Activated naive CD4-positive, alpha-beta T cell (primary cell): ENCODE measurements around the gene KLB.
A peak's percentile ranks its signal among the peaks of the same experiment; 100 is the strongest.
"Not testable (repeated sequence)": the region's sequence is repeated elsewhere in the genome, so short reads cannot be mapped to it uniquely, and the experiment has no call there.

Source experiments
- DNase-seq, 4 experiments: peaks; one replicate each; lab custom pipeline; 2025; lab: John Stamatoyannopoulos, UW

Gene KLB

DNA sequence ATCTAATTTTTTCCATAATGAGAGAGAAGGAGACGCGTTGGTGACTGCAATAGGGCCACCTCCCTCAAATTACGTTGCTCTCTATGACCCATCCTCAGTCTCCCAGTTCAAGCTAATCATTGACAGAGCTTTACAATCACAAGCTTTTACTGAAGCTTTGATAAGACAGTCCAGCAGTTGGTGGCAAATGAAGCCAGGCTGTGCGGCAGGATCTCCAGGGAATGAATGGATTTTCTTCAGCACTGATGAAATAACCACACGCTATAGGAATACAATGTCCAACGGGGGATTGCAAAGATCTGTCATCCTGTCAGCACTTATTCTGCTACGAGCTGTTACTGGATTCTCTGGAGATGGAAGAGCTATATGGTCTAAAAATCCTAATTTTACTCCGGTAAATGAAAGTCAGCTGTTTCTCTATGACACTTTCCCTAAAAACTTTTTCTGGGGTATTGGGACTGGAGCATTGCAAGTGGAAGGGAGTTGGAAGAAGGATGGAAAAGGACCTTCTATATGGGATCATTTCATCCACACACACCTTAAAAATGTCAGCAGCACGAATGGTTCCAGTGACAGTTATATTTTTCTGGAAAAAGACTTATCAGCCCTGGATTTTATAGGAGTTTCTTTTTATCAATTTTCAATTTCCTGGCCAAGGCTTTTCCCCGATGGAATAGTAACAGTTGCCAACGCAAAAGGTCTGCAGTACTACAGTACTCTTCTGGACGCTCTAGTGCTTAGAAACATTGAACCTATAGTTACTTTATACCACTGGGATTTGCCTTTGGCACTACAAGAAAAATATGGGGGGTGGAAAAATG lies at the start of gene KLB:
Gene KLB (plus strand): TSS at position 168 of the 821 bp plus-strand sequence. CDS start 20 bp downstream, at position 188.
- DNase-seq: no peak

DNA sequence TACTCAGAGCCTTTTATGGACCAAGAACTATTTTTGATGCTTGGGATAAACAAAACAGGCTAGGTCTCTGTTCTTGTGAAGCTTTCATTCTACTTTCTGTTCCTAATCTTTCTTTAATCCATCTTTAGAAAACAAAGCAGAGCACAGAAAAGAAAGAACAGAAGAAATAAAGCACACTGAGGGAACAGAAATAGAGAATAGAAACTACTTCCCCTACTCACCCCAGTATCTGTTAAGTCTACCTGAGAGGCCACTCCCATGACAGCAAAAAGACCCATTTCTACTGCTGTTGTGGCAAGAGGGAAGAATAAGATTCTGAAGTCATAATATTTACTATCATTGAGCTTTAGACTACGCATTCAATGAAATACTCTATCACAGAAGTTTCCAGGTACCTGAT lies 49.7 kb upstream of the KLB start:
- no peak for DNase-seq

DNA sequence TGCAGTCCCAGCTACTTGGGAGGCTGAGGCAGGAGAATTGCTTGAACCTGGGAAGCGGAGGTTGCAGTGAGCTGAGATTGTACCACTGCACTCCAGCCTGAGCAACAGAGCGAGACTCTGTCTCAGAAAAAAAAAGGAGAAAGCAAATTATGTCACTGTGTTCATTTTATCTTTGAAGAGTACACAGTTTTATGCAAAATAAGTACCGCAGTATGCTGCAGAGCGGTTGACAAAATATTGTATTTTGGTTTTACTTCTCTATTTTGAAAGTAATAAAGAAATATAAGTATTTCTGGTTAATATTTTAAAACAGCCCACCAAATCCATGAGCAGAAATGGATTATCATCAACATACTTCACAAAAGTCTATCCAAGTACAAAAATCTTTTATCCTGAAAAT lies 46.1 kb upstream of the KLB start:
- DNase-seq: not testable (repeated sequence)

DNA sequence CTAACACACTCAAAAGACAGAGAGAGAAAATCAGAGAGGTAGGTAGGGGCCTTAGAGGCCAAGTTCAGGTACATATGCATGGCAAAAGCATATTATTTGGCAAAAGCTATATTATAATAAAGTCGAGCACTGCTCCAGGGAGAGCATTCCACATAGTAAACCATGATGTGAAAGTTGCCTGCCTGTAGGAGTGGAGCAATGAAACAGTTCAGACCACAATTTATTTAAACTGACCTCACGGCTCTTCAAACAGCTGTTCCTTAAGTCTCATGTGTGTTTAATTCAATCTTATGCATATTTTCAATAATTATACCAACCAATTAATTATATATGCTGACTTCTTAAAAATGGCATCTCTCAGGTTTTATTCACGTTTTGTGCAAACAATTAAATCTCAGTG lies 43.9 kb upstream of the KLB start:
- no peak for DNase-seq

DNA sequence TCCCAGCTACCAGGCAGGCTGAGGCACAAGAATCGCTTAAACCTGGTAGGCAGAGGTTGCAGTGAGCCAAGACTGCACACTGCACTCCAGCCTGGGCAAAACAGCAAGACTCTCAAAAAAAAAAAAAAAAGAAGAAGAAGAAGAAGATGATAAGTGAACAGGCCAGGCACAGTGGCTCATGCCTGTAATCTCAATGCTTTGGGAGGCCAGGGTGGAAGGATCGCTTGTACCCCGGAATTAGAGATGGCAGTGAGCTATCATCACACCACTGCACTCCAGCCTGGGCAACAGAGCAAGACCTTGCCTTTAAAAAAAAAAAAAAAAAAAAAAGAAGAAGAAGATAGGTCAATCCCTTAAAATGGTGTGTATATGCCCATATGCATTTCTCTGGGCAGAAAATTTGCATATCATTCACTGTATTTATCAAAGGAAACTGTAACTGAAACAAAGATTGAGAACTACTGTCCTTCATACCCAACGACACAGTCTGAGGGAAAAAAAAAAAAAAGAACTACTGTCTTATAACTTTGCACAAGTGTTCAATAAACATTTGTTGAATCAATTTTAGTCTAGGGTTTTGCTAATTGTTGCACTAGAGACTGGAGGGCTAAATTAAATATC lies 42.8 kb upstream of the KLB start:
- no peak for DNase-seq

DNA sequence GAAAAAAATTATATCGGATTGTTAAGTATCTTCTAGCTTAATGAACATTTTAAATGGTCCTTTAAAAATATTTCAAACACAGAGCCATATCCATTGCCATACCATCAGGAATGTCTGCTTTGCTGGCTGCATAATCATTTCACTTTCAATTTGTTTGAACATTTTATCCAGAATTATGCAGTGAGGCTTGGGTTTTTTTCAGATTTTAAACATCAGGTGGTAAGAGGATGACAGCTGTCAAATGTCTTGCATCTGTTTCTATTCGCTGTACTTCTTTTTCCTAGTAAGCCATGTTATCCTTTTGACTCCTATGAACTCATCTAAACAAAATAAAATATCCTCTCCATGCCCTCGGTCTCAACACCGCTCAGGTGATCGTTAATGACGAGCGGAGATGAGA lies 41.4 kb upstream of the KLB start:
- no peak for DNase-seq

DNA sequence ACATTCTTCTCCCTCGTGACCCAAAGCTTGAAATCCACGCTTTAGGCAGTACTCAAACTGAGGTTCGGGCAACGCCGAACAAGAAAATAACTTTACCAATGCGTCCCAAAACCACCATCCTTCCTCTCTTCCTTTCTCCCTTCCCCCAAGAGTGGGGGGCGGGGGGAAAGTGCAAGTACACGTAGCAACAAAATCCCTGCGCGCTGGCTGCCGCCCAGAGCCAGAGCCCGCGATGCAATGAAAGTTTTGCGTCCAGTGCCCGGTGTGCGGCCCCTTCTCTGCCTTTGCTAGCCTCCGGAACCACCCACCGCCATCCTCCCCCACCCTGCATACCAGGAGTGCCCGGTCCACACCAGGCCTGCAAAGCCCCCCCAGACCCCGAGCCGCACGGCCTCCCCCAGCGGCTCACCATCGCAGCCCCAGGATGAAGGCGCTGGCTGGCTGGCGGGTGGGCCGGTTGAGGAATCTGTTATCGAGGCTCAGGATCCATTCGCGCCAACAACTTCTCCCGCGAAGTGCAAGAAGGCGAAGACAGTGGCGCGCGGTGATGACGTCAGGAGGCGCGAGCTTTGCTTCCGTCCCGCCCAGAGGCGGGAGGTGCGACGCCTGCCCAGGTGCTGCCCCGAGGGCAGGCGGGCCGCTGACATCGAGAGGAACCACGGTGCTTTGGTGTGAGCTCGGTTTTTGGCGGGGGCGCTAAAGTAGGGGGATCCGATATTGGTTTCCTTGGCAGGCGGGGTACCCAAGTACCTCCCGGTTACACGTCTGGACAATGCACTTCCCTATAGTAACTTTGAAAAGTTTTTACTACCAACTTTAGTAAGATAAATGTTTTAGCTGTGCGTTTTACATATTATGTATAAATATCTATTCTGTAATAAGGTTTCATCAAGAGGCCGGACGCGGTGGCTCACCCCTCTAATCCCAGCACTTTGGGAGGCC lies 40.6 kb upstream of the KLB start, which contains the start of gene RFC1:
Gene RFC1 (minus strand): TSS at position 533 of the 942 bp plus-strand sequence. CDS start 121 bp downstream, at position 412.
- peak; percentile 73 to 89 (median 85) for DNase-seq

DNA sequence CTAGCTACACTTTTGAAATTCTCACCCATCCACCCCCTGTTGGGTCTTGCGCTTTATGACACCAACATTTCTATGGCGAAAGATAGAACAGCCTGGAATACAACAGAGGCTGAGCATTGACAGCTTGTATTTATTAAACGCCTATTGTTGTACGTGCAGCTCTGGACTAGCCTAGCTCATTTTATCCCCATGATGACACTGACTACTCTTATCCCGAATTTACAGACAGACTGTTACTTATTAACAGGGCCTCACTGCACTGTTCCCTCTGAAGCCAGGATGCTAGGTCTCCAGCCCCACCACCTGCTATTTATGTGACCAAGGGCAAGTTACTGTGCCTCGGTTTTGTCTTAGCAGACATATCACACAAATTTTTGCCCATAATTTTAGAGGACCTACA lies 39.6 kb upstream of the KLB start:
- no peak for DNase-seq

DNA sequence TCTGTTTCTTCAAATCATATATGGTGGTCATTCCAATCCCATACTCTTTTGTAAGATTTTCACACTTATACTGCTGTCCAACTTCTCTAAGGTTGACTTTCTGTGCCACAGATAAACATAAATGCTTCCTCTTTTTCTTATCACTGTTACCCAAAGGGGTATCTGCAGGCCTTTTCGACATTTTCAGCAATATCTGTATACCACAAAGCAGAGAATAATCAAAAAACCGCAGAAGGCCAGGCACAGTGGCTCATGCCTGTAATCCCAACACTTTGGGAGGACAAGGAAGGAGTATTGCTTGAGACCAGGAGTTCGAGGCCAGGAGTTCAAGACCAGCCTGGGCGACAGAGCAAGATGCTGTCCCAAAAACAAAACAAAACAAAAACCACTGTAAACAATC lies 37.4 kb upstream of the KLB start:
- DNase-seq: no peak

DNA sequence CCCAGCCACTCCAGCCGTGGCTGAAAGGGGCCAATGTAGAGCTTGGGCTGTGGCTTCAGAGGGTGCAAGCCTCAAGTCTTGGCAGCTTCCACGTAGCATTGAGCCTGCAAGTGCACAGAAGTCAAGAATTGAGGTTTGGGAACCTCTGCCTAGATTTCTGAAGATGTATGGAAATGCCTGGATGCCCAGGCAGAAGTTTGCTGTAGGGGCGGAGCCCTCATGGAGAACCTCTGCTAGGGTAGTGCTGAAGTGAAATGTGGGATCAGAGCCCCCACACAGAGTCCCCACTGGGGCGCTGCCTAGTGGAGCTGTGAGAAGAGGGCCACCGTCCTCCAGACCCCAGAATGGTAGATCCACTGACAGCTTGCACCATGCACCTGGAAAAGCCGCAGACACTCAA lies 35.5 kb upstream of the KLB start:
- not testable (repeated sequence) for DNase-seq

DNA sequence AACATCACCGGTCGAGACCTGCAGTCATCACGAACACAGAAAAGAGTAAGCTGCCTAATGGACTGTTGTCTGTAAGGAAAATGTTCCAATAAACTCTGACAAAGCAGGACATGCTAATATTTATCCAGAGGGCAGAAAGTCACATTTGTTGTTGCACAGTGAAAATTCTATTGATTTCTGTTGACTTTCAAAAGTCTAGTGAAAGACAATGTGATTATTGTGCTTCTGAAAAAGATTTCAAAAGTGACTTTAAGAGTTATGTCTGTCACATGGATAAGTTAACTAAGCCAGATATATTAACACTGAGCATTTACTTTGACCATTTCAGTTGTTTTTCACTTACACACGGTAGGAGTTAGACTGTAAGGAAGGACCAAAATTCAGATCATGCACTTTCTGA lies 31.3 kb upstream of the KLB start:
- no peak for DNase-seq

DNA sequence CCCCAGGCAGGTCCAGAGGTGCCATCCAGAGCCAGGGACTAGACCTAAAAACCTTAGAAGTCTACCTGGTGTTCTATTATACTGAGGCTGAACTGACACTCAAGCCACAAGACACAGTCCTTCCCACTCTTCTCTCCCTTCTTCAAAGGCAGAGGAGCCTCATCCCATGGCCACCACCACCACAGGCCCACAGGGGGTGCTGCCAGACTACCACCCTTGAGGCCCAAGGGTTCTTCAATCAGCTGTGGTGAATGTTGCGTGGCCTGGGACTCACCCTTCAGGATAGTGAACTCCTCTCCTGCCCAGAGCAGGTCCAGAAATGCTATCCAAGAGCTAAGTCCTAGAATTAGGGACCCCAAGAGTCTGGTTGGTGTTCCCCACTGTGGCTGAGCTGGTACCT lies 23.0 kb upstream of the KLB start:
- no peak for DNase-seq

DNA sequence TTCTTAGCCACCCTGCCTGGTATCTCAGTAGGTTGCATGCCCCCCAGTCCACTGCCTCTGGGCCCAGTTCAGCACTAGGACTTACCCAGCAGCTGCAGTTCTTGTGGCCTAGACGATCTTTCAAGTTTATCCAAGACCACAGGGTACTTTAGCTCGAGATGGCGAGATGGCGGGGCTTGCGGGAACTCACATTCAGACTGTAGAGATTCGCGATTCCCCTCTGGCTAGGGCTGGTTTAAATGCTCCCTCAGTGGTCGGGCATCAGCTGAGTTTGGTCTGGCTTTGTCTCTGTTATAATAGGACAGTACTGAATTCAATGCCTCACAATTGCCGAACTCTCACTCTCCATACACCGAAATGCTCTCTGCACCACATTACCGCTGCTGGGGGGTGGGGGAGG lies 22.2 kb upstream of the KLB start:
- no peak for DNase-seq

DNA sequence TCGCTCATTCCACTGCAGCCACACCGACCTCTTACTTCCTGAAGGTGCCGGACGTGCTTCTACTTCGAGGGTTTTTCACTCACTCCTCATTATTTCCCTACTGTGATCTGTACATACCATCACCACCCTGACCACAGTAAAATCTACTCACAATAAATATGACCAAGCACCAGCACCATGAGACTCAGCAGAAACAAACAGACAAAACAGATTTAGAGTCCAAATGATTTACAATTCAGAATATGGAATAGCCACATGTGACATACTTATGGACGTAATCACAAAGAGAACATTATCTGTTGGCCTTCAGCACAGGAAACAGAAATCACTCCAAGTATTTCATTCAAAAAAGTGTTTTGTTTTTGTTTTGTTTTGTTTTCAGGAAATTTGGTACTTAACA lies 16.1 kb upstream of the KLB start:
- no peak for DNase-seq

DNA sequence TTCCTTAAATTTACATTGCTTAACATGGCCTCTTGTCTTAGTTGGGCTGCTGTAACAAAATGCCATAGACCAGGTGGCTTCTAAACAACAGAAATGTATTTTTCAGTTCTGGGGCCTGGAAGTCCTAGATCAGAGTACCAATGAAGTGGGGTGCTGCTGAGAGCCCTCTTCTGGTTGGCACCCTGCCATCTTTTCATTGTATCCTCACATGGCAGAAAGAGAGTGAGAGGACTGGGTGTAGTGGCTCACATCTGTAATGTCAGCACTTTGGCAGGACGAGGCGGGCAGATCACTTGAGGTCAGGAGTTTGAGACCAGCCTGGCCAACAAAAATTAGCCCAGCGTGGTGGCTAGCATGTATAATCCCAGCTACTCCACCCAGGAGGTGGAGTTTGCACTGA lies 12.0 kb upstream of the KLB start:
- no peak for DNase-seq

DNA sequence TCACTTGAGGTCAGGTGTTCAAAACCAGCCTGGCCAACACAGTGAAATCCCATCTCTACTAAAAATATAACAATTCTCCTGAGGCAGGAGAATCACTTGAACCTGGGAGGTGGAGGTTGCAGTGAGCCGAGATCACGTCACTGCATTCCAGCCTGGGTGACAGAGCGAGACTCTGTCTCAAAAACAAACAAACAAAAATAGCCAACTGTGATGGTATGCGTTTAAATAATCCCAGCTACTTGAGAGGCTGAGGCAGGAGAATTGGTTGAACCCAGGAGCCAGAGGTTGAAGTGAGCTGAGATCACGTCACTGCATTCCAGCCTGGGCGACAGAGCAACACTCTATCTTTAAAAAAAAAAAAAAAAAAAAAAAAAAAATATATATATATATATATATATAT lies 5.1 kb upstream of the KLB start:
- not testable (repeated sequence) for DNase-seq

DNA sequence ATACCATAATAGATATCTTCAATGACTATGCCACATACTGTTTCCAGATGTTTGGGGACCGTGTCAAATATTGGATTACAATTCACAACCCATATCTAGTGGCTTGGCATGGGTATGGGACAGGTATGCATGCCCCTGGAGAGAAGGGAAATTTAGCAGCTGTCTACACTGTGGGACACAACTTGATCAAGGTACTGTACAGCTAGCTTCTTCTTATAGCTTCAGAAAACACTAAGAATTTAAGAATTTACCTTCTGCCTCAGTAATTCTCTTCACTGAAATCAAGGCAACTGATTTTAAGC lies 805 bp downstream of the KLB start:
- no peak for DNase-seq

DNA sequence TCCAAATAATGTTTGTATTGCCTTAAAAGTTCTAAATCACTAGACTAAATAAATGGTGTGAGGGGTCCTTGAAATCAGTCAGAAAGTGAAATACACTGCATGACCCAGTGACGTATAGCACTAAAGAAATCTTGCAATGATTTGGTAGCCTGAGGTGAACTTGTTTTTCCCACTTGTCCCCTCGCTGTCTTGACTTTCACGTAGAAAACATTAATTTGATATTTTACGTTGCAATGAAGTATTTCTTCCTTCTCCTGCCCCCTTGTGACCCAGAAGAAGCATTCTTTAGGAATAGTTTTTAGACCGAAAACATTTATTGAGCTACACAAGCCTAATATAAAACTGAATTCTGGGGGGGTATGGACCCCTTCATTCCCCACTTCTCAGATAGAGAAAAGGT lies 3.7 kb downstream of the KLB start:
- no peak for DNase-seq

DNA sequence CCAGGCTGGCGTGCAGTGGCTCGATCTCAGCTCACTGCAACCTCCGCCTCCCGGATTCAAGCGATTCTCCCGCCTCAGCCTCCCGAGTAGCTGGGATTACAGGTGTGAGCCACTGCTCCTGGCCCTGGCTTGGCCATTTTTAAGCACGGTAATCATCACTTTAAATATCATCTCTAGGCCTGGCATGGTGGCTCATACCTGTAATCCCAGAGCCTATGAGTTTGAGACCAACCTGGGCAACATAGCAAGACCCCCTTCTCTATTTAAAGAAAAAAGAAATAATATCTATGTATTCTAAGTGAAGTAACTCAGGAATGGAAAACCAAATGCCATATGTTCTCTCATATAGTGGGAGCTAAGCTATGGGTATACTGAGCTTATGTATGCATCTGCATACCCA lies 4.8 kb downstream of the KLB start:
- not testable (repeated sequence) for DNase-seq

DNA sequence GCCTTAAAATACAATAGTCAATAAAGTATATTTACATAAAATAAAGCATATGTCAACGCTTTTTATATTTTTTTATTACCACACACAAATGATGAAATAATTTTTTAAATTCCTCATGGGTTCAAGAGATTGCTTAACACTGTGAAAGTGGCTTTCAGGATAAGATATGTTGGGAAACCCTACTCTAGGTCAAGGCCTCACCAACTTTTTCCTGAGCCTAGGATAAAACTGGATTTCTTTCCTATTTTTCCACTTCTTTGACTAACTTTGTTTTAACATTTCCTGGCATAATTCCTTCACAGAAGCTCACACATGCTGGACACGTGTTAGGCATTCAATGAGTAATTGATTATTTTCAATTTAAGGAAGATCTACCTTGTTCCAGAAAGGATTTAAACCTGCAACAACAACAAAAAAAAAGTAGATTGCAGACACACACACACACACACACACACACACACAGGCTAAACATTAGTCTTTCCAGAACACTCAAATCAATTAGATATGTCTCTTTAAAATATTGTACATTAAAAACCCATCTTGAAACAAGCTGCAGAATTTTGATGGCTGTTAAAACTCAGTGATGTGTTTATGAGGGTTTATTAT lies 9.1 kb downstream of the KLB start:
- no peak for DNase-seq

DNA sequence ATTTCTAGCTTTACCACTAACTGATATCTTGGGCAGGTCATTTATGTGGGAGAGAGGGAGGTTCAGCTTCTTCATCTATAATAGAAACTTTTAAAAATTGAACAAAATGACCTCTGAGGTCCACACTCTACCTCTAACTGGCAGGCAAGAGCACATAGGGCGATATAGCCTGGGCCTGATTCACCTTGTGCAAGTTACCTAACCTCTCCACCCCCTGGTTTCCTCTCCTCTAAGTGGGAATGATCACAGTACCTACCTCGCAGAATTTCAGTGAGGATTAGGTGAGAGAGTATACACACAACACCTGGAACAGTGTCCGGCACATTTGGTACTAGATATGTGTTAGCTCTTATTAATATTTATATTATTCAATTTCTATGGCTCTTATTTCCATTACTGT lies 15.5 kb downstream of the KLB start:
- DNase-seq: no peak

DNA sequence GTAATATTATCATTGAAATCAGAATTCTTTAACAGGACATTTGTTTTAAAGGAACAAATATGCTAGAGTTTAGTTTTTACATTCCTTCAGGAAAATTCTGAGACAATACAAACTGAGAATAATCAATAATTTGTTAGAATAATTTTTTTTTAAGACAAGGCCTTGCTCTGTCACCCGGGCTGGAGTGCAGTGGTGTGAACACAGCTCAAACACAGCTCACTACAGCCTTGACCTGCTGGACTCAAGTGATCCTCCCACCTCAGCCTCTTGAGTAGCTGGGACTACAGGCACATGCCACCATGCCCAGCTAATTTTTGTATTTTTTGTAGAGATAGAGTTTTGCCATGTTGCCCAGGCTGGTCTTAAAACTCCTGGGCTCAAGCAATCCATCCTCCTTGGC lies 18.6 kb downstream of the KLB start:
- DNase-seq: not testable (repeated sequence)
